DOHH2 (cell line): ENCODE results near the gene ABCG1.

ENCODE experiments used
- EZH2phosphoT487 ChIP-seq: fragments of 200-600 bp; sonication (generic); IDR thresholded peaks from 2 replicates; pipeline ENCODE4 v1.6.1; 2017; ENCODE audit warnings: borderline replicate concordance, mild to moderate bottlenecking, antibody characterized with exemption, low read length, moderate library complexity, mixed read lengths
- TF ChIP-seq, protein P1 (sequence below): fragments of 200-600 bp; sonication (generic); IDR thresholded peaks from one replicate; pipeline ENCODE4 v1.5.1; 2014; ENCODE audit warnings: antibody characterized with exemption, mild to moderate bottlenecking, low read depth, low read length; ENCODE audit not compliant: poor library complexity, severe bottlenecking

GRCh38 chr21:42296501-42296900 lies 77.6 kb downstream of the ABCG1 start:
- TF ChIP-seq, protein P1, sequence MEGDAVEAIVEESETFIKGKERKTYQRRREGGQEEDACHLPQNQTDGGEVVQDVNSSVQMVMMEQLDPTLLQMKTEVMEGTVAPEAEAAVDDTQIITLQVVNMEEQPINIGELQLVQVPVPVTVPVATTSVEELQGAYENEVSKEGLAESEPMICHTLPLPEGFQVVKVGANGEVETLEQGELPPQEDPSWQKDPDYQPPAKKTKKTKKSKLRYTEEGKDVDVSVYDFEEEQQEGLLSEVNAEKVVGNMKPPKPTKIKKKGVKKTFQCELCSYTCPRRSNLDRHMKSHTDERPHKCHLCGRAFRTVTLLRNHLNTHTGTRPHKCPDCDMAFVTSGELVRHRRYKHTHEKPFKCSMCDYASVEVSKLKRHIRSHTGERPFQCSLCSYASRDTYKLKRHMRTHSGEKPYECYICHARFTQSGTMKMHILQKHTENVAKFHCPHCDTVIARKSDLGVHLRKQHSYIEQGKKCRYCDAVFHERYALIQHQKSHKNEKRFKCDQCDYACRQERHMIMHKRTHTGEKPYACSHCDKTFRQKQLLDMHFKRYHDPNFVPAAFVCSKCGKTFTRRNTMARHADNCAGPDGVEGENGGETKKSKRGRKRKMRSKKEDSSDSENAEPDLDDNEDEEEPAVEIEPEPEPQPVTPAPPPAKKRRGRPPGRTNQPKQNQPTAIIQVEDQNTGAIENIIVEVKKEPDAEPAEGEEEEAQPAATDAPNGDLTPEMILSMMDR, result no peak
- no peak for TF ChIP-seq EZH2phosphoT487
